Endothelial cell of umbilical vein (primary cell): Measurements from ENCODE around the gene FAM47A.

Source experiments
- CTCF ChIP-seq, 2 donors: IDR thresholded peaks; 1 replicate in 1 of 2; 2 replicates in 1 of 2; pipeline ENCODE4 v1.5.1; 2011; ENCODE audit warnings: low read length in 2 of 2, mild to moderate bottlenecking in 2 of 2, moderate library complexity in 2 of 2, control low read depth in 1 of 2, inconsistent platforms in 1 of 2, low read depth in 1 of 2; ENCODE audit not compliant: insufficient read depth in 1 of 2; ENCODE audit errors: extremely low read depth in 1 of 2
- EZH2 ChIP-seq: IDR thresholded peaks from 2 replicates; pipeline ENCODE4 v1.6.1; 2012; ENCODE audit warnings: borderline replicate concordance, low read depth, mild to moderate bottlenecking, moderate library complexity, low read length, inconsistent platforms; ENCODE audit not compliant: severe bottlenecking
- FOS ChIP-seq: IDR thresholded peaks from 2 replicates; pipeline ENCODE4 v1.6.1; 2011; ENCODE audit warnings: mild to moderate bottlenecking, low read length, moderate library complexity, borderline replicate concordance; ENCODE audit not compliant: insufficient read depth
- GATA2 ChIP-seq: IDR thresholded peaks from 2 replicates; pipeline ENCODE4 v1.7.0; 2011; ENCODE audit warnings: low read depth, mild to moderate bottlenecking, moderate library complexity, mixed read lengths, low read length; ENCODE audit not compliant: insufficient read length, insufficient read depth
- JUN ChIP-seq: IDR thresholded peaks from 2 replicates; pipeline ENCODE4 v1.6.1; 2011; ENCODE audit warnings: borderline replicate concordance, low read depth; ENCODE audit not compliant: insufficient read length, insufficient read depth
- MAX ChIP-seq: IDR thresholded peaks from 2 replicates; pipeline ENCODE4 v1.6.1; 2011; ENCODE audit not compliant: insufficient read depth, insufficient read length
- MYC ChIP-seq: IDR thresholded peaks from one replicate; pipeline ENCODE4 v1.6.1; 2011; ENCODE audit warnings: mild to moderate bottlenecking, low read depth, low read length
- POLR2A ChIP-seq: IDR thresholded peaks from 2 replicates; pipeline ENCODE4 v1.6.1; 2012; ENCODE audit warnings: low read depth, mild to moderate bottlenecking, control low read depth, low read length
- POLR2AphosphoS5 ChIP-seq: IDR thresholded peaks from 2 replicates; pipeline ENCODE4 v1.6.1; 2012; ENCODE audit warnings: low read depth, mild to moderate bottlenecking, control low read depth, low read length, moderate library complexity; ENCODE audit not compliant: insufficient read depth

- TF ChIP-seq POLR2A = no peak
- no peak for TF ChIP-seq CTCF (IDR thresholded peaks at IDR 0.05; ENCODE audit: extremely low read depth in 1 of 2, insufficient read depth in 1 of 2, low read depth in 1 of 2, low read length in 2 of 2)
- no peak for TF ChIP-seq EZH2
- TF ChIP-seq JUN = no peak
- TF ChIP-seq MAX = no peak
- TF ChIP-seq MYC = no peak
- TF ChIP-seq GATA2 = no peak
- no peak for TF ChIP-seq POLR2AphosphoS5
- no peak for TF ChIP-seq FOS
Measured at GRCh38 chrX:34119122-34119521, 13.0 kb downstream of the FAM47A start.
